Right atrium auricular region (tissue), 2 donors: ENCODE data around the gene SPOP. TPM values are rescaled to one million over a fixed set of nuclear protein-coding genes. Genes with fewer than 3 reads are reported as not detected.

Experiments
- DNase-seq: peaks from one replicate; pipeline ENCODE4 v3.0.0-alpha.2; 2019; ENCODE audit warnings: low spot score
- H3K27ac ChIP-seq, 2 donors: fragments of 200-600 bp; sonication (generic); 1 replicate in 1 of 2; 2 replicates in 1 of 2; pipeline ENCODE4 v1.5.1; 2016 to 2019
- H3K27me3 ChIP-seq, 2 donors: fragments of 200-600 bp; sonication (generic); one replicate each; pipeline versions ENCODE4 v1.5.1 to v1.6.0; 2017 to 2019
- H3K36me3 ChIP-seq: fragments of 200-600 bp; sonication (generic); one replicate; pipeline ENCODE4 v1.5.1; 2016
- H3K4me1 ChIP-seq, 2 donors: fragments of 200-600 bp; sonication (generic); one replicate each; pipeline versions ENCODE4 v1.5.1 to v1.6.0; 2017 to 2019
- H3K4me3 ChIP-seq, 2 donors: fragments of 200-600 bp; sonication (generic); 1 replicate in 1 of 2; 2 replicates in 1 of 2; pipeline ENCODE4 v1.5.1; 2017 to 2019; ENCODE audit warnings: mild to moderate bottlenecking in 1 of 2, moderate library complexity in 1 of 2
- H3K9me3 ChIP-seq, 2 donors: fragments of 200-600 bp; sonication (generic); one replicate each; pipeline ENCODE4 v1.5.1; 2019
- total RNA-seq, 2 donors: library from RNA; depleted of rRNA; stranded (reverse); fragments of >200 nt; gene quantifications; one replicate each; pipeline ENCODE4 v1.1.0, GENCODE V29; 2016
- TF ChIP-seq, protein P1 (sequence below), 2 donors: fragments of 200-600 bp; sonication (generic); IDR thresholded peaks; one replicate each; pipeline ENCODE4 v1.5.1; 2019; ENCODE audit warnings: antibody characterized with exemption in 2 of 2

SPOP gene
- total RNA-seq, 2 donors from 2014 or later: 40.9 to 71.8 TPM

DNA sequence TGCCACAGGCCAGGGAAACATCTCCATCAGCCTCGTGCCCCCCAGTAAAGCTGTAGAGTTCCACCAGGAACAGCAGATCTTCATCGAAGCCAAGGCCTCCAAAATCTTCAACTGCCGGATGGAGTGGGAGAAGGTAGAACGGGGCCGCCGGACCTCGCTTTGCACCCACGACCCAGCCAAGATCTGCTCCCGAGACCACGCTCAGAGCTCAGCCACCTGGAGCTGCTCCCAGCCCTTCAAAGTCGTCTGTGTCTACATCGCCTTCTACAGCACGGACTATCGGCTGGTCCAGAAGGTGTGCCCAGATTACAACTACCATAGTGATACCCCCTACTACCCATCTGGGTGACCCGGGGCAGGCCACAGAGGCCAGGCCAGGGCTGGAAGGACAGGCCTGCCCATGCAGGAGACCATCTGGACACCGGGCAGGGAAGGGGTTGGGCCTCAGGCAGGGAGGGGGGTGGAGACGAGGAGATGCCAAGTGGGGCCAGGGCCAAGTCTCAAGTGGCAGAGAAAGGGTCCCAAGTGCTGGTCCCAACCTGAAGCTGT is 98.9 kb downstream of the SPOP start:
- TF ChIP-seq, protein P1, sequence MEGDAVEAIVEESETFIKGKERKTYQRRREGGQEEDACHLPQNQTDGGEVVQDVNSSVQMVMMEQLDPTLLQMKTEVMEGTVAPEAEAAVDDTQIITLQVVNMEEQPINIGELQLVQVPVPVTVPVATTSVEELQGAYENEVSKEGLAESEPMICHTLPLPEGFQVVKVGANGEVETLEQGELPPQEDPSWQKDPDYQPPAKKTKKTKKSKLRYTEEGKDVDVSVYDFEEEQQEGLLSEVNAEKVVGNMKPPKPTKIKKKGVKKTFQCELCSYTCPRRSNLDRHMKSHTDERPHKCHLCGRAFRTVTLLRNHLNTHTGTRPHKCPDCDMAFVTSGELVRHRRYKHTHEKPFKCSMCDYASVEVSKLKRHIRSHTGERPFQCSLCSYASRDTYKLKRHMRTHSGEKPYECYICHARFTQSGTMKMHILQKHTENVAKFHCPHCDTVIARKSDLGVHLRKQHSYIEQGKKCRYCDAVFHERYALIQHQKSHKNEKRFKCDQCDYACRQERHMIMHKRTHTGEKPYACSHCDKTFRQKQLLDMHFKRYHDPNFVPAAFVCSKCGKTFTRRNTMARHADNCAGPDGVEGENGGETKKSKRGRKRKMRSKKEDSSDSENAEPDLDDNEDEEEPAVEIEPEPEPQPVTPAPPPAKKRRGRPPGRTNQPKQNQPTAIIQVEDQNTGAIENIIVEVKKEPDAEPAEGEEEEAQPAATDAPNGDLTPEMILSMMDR (IDR thresholded peaks at IDR 0.05): no peak
- H3K27ac ChIP-seq: no peak overlapping the region
- peaks cover 0 to 47% of the 10 kb centered on the region in 2 donors for H3K4me1 ChIP-seq
- no peaks in the 10 kb centered on the region for H3K9me3 ChIP-seq
- H3K36me3 ChIP-seq: no peaks in the 10 kb centered on the region
- DNase-seq: no peak
- H3K4me3 ChIP-seq: no peak overlapping the region
- H3K27me3 ChIP-seq: no peaks in the 10 kb centered on the region

DNA sequence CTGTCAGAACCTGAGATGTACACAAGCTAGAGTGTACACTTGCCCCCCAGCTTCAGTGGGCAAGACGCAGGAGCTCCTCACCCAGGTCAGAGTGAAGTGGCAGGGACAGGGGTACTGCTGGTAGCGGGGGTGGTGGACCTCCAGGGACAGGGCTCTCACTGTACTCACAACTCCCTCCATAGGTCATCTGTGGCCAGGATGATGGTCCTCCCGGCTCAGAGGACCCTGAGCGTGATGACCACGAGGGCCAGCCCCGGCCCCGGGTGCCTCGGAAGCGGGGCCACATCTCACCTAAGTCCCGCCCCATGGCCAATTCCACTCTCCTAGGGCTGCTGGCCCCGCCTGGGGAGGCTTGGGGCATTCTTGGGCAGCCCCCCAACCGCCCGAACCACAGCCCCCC is 99.5 kb downstream of the SPOP start:
- no peak for DNase-seq
- TF ChIP-seq, protein P1 (IDR thresholded peaks at IDR 0.05): no peak

DNA sequence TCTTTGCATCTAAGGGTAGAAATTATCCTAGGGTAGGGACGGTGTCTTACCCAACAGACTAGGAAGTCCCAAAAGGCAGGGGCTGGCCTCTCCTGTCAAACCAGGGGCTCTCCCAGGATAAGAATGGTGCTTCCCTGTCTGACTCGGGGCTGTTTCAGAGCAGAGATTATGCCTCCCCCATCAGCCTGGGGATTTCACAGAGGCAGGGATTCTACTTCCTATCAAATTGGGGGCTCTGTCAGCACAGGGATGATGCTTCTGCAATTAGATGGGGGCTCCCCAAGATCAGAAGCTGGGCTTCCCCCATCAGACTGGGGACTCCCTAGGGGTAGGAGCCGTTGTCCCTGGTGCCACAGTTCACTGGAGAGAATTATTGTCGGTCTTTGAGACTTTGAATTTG is 99.9 kb downstream of the SPOP start:
- TF ChIP-seq, protein P1 (IDR thresholded peaks at IDR 0.05): no peak
- peaks cover 0 to 45% of the 10 kb centered on the region in 2 donors for H3K4me1 ChIP-seq
- H3K36me3 ChIP-seq: no peaks in the 10 kb centered on the region
- peak overlapping the region in 1 of 2 donors; percentile 85 for H3K27ac ChIP-seq
- no peaks in the 10 kb centered on the region for H3K27me3 ChIP-seq
- DNase-seq: no peak
- H3K9me3 ChIP-seq: no peaks in the 10 kb centered on the region
- no peak overlapping the region for H3K4me3 ChIP-seq

More for the DNA sequence above, 99.5 kb downstream of the SPOP start:
- Histone ChIP-seq H3K27me3 (no peaks in the 10 kb centered on the region), H3K36me3 (no peaks in the 10 kb centered on the region), H3K9me3 (no peaks in the 10 kb centered on the region), H3K4me1 (peaks cover 0 to 47% of the 10 kb centered on the region in 2 donors), H3K27ac (no peak overlapping the region), H3K4me3 (no peak overlapping the region)

DNA sequence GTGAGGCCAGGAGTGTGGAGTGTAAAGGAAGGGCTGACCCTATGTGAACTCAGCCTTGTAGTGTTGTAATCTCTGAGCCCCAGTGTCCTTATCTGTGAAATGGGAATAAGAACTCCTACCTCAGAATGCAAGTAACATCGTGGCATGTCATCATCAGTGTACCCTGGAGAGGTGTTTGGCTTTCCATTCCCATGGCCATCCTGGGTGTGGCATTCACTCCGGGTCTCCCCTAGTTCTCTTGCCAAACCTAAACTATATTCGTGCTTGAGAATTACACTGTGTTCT is 100.3 kb downstream of the SPOP start:
- H3K4me1 ChIP-seq: peaks cover 0 to 45% of the 10 kb centered on the region in 2 donors
- TF ChIP-seq, protein P1 (IDR thresholded peaks at IDR 0.05): no peak
- no peaks in the 10 kb centered on the region for H3K27me3 ChIP-seq
- H3K4me3 ChIP-seq: peak overlapping the region in 1 of 2 donors; percentile 76
- no peaks in the 10 kb centered on the region for H3K9me3 ChIP-seq
- H3K36me3 ChIP-seq: no peaks in the 10 kb centered on the region
- H3K27ac ChIP-seq: peak overlapping the region in 1 of 2 donors; percentile 85
- DNase-seq: no peak

DNA sequence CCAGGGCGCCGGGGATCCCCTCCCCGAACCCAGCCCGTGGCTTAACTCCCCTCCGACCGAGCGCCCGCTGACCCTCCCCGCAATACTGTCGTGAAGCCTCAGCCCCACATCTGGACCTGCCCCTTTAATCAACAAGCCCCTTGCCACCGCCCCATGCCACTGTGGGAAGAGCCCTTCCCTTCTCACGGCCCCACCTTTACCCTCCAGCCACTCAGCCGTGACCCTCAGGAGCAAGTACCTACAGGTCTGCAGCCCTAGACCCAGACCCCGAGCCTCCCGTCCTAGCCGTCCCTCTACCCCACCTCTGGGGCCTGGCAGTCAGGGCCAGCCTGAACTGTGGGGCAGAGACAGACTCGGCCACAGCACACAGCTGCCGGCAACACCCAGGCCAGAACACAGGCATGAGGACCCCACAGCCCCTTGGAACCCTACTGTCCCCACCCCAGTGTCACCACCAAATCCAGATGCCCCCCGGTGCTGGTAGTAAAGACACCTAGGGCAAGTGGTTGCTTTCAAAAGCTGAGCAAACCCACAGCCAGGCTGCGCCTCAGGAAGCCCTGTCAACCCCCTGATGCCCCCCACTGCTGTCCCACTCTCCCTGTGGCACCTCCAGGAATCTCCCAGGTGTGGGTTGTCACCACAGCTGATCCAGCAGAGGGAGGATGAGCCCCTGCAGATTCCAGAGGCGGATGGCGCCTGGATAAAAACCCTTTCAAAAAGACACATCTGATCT is 100.8 kb downstream of the SPOP start:
- Histone ChIP-seq H3K9me3 (no peaks in the 10 kb centered on the region), H3K27ac (peak overlapping the region; percentile 78 to 85), H3K27me3 (no peaks in the 10 kb centered on the region), H3K4me1 (peaks cover 0 to 45% of the 10 kb centered on the region in 2 donors), H3K36me3 (no peaks in the 10 kb centered on the region), H3K4me3 (peak overlapping the region; percentile 68 to 76)
- no peak for DNase-seq
- TF ChIP-seq, protein P1 (IDR thresholded peaks at IDR 0.05): no peak
